CD8-positive, alpha-beta memory T cell (primary cell): Measurements from ENCODE around the gene AJM1. TPM values are rescaled to one million over a fixed set of nuclear protein-coding genes. Genes with fewer than 3 reads are reported as not detected.
A peak's percentile ranks its signal among the peaks of the same experiment; 100 is the strongest.

Source experiments
- CTCF ChIA-PET: fragments of 350-600 bp; sonication (Branson Sonifier 250); formaldehyde crosslinking; loops from one replicate; lab custom pipeline; 2021; ENCODE audit warnings: antibody characterized with exemption; lab: Charles Lee
- POLR2A ChIA-PET: fragments of 350-600 bp; sonication (Branson Sonifier 250); formaldehyde crosslinking; loops from one replicate; lab custom pipeline; 2021; ENCODE audit warnings: antibody characterized with exemption; lab: Charles Lee
- DNase-seq, 5 donors: peaks; one replicate each; pipeline versions ENCODE4 v3.0.0 to v3.0.0-alpha.2; 2020 to 2022; ENCODE audit warnings: mixed read lengths in 1 of 5
- H3K27ac ChIP-seq: one replicate; pipeline ENCODE4 v1.7.0; 2013; ENCODE audit warnings: low read depth, mild to moderate bottlenecking, low read length, moderate library complexity
- H3K27me3 ChIP-seq: 2 replicates; pipeline ENCODE4 v1.7.0; 2013; ENCODE audit warnings: low read length, mild to moderate bottlenecking; ENCODE audit not compliant: insufficient read depth, poor library complexity, severe bottlenecking
- H3K36me3 ChIP-seq: 2 replicates; pipeline ENCODE4 v1.7.0; 2013; ENCODE audit warnings: mild to moderate bottlenecking, low read length, moderate library complexity; ENCODE audit not compliant: insufficient read depth
- H3K4me1 ChIP-seq: 2 replicates; pipeline ENCODE4 v1.7.0; 2013; ENCODE audit warnings: mild to moderate bottlenecking, low read length, moderate library complexity; ENCODE audit not compliant: insufficient read depth
- H3K4me3 ChIP-seq: 2 replicates; pipeline ENCODE4 v1.7.0; 2013; ENCODE audit warnings: mild to moderate bottlenecking, low read length
- H3K9me3 ChIP-seq: 2 replicates; pipeline ENCODE4 v1.7.0; 2013; ENCODE audit warnings: mild to moderate bottlenecking, low read length
- H3K27ac Mint-ChIP-seq, 8 donors: one replicate each; pipeline ENCODE4 v1.8.0; 2020 to 2021; ENCODE audit warnings: mixed read lengths in 8 of 8, mild to moderate bottlenecking in 6 of 8, inconsistent platforms in 3 of 8, moderate library complexity in 3 of 8
- H3K27me3 Mint-ChIP-seq, 2 donors: one replicate each; pipeline ENCODE4 v1.8.0; 2020 to 2021; ENCODE audit warnings: mixed read lengths in 2 of 2, mild to moderate bottlenecking in 1 of 2, moderate library complexity in 1 of 2
- H3K36me3 Mint-ChIP-seq, 3 donors: one replicate each; pipeline ENCODE4 v1.8.0; 2020 to 2021; ENCODE audit warnings: mixed read lengths in 3 of 3, inconsistent platforms in 1 of 3, mild to moderate bottlenecking in 1 of 3
- H3K4me1 Mint-ChIP-seq, 3 donors: one replicate each; pipeline ENCODE4 v1.8.0; 2020 to 2021; ENCODE audit warnings: mixed read lengths in 3 of 3, inconsistent platforms in 1 of 3, mild to moderate bottlenecking in 1 of 3
- H3K4me3 Mint-ChIP-seq, 7 donors: one replicate each; pipeline ENCODE4 v1.8.0; 2020 to 2021; ENCODE audit warnings: mixed read lengths in 7 of 7, mild to moderate bottlenecking in 6 of 7, moderate library complexity in 4 of 7, inconsistent platforms in 2 of 7
- H3K9me3 Mint-ChIP-seq, 5 donors: one replicate each; pipeline ENCODE4 v1.8.0; 2020 to 2022; ENCODE audit warnings: mixed read lengths in 5 of 5, mild to moderate bottlenecking in 3 of 5, moderate library complexity in 2 of 5, inconsistent platforms in 1 of 5
- polyA plus RNA-seq: library from polyadenylated mRNA; unstranded; fragments of 300-500 nt; fragmentation: Illumina TruSeq; gene quantifications from one replicate; pipeline ENCODE4 v1.2.3, GENCODE V29; 2021
- total RNA-seq, 2 experiments: library from RNA; stranded (reverse); gene quantifications; one replicate each; pipeline ENCODE4 v1.2.3, GENCODE V29; 2021

The AJM1 gene
- total and polyA plus RNA-seq, 3 experiments from 2014 or later = 0.39 to 3.2 (median 3.2) TPM

GRCh38 chr9:136845465-136846260 lies 3.4 kb downstream of the AJM1 start:
- Mint-ChIP-seq H3K36me3 (peaks cover 0 to 7% (median 0%) of the 10 kb centered on the region in 3 donors), H3K27ac (peak overlapping the region in 2 of 8 donors; percentile 34 to 75), H3K4me3 (peak overlapping the region in 5 of 7 donors; percentile 36 to 66 (median 44)), H3K27me3 (peaks cover 11 to 27% of the 10 kb centered on the region in 2 donors), H3K9me3 (peaks cover 0 to 3% (median 0%) of the 10 kb centered on the region in 5 donors), H3K4me1 (peaks cover 8 to 40% (median 21%) of the 10 kb centered on the region in 3 donors)
- Histone ChIP-seq H3K9me3 (no peaks in the 10 kb centered on the region), H3K36me3 (no peaks in the 10 kb centered on the region), H3K27me3 (peaks cover 4% of the 10 kb centered on the region), H3K4me3 (no peak overlapping the region), H3K4me1 (peaks cover 32% of the 10 kb centered on the region), H3K27ac (no peak overlapping the region)
- ChIA-PET CTCF (interaction anchor here (0.8 to 4.9 kb wide), 4 partner anchors 22 to 182 kb away, joined by 3 to 23 read pairs (median 4); partner anchors contain the start of gene PAXX), POLR2A (interaction anchor here (1.1 kb wide), 1 partner anchor 99 kb away, joined by 3 read pairs; the partner anchor contains the start of gene FBXW5)
- DNase-seq = no peak

- H3K4me1 Mint-ChIP-seq = peaks cover 8 to 40% (median 21%) of the 10 kb centered on the region in 3 donors
- H3K4me3 Mint-ChIP-seq = peak overlapping the region in 5 of 7 donors; percentile 3 to 72 (median 55)
- peaks cover 11 to 27% of the 10 kb centered on the region in 2 donors for H3K27me3 Mint-ChIP-seq
- ChIA-PET CTCF (interaction anchor here (0.6 to 1.3 kb wide), 2 partner anchors 35 to 189 kb away, joined by 3 read pairs; no protein-coding TSS in a partner anchor), POLR2A (no interaction called here)
- H3K27ac Mint-ChIP-seq = peak overlapping the region in 1 of 8 donors; percentile 65
- H3K9me3 Mint-ChIP-seq = peaks cover 0 to 3% (median 0%) of the 10 kb centered on the region in 5 donors
- peaks cover 0 to 7% (median 0%) of the 10 kb centered on the region in 3 donors for H3K36me3 Mint-ChIP-seq
- Histone ChIP-seq H3K4me3 (no peak overlapping the region), H3K9me3 (no peaks in the 10 kb centered on the region), H3K36me3 (no peaks in the 10 kb centered on the region), H3K4me1 (peaks cover 30% of the 10 kb centered on the region), H3K27me3 (peaks cover 4% of the 10 kb centered on the region), H3K27ac (no peak overlapping the region)
- no peak for DNase-seq
Observed at GRCh38 chr9:136846376-136847087, 4.3 kb downstream of the AJM1 start.

GRCh38 chr9:136847088-136847825 lies 5.0 kb downstream of the AJM1 start:
- Mint-ChIP-seq H3K4me3 (peak overlapping the region; percentile 80 to 92 (median 89)), H3K27ac (peak overlapping the region in 6 of 8 donors; percentile 61 to 88 (median 84)), H3K9me3 (peaks cover 0 to 3% (median 0%) of the 10 kb centered on the region in 5 donors), H3K27me3 (peaks cover 11 to 27% of the 10 kb centered on the region in 2 donors), H3K4me1 (peaks cover 5 to 37% (median 18%) of the 10 kb centered on the region in 3 donors), H3K36me3 (peaks cover 0 to 5% (median 0%) of the 10 kb centered on the region in 3 donors)
- ChIA-PET CTCF (interaction anchor here (0.6 to 1.3 kb wide), 4 partner anchors 34 to 239 kb away, joined by 3 to 4 read pairs (median 3); partner anchors contain the start of gene MAN1B1), POLR2A (no interaction called here)
- Histone ChIP-seq H3K27ac (peak overlapping the region; percentile 81), H3K4me1 (peaks cover 23% of the 10 kb centered on the region), H3K36me3 (no peaks in the 10 kb centered on the region), H3K9me3 (no peaks in the 10 kb centered on the region), H3K4me3 (peak overlapping the region; percentile 74), H3K27me3 (peaks cover 4% of the 10 kb centered on the region)
- no peak for DNase-seq

- CTCF ChIA-PET = interaction anchor here (0.9 to 1.3 kb wide), 4 partner anchors 34 to 239 kb away, joined by 3 to 4 read pairs (median 3); partner anchors contain the start of gene MAN1B1
- Histone ChIP-seq H3K4me3 (peak overlapping the region; percentile 74), H3K4me1 (peaks cover 23% of the 10 kb centered on the region), H3K27me3 (peaks cover 4% of the 10 kb centered on the region), H3K27ac (peak overlapping the region; percentile 81), H3K36me3 (no peaks in the 10 kb centered on the region), H3K9me3 (no peaks in the 10 kb centered on the region)
- peaks cover 11 to 27% of the 10 kb centered on the region in 2 donors for H3K27me3 Mint-ChIP-seq
- H3K9me3 Mint-ChIP-seq = peaks cover 0 to 3% (median 0%) of the 10 kb centered on the region in 5 donors
- peaks cover 0 to 5% (median 0%) of the 10 kb centered on the region in 3 donors for H3K36me3 Mint-ChIP-seq
- POLR2A ChIA-PET = interaction anchor here (0.5 to 0.6 kb wide), 2 partner anchors 24 to 118 kb away, joined by 5 to 6 read pairs; no protein-coding TSS in a partner anchor
- H3K4me3 Mint-ChIP-seq = peak overlapping the region; percentile 80 to 92 (median 89)
- H3K4me1 Mint-ChIP-seq = peaks cover 4 to 35% (median 16%) of the 10 kb centered on the region in 3 donors
- H3K27ac Mint-ChIP-seq = peak overlapping the region; percentile 57 to 88 (median 78)
- DNase-seq = peak; percentile 47 to 81 (median 69)
Observed at GRCh38 chr9:136847826-136848392, 5.6 kb downstream of the AJM1 start.

GRCh38 chr9:136848393-136849037 lies 6.2 kb downstream of the AJM1 start:
- H3K36me3 Mint-ChIP-seq = peaks cover 0 to 5% (median 0%) of the 10 kb centered on the region in 3 donors
- peaks cover 0 to 3% (median 0%) of the 10 kb centered on the region in 5 donors for H3K9me3 Mint-ChIP-seq
- POLR2A ChIA-PET = interaction anchor here (0.5 to 0.6 kb wide), 3 partner anchors 24 to 221 kb away, joined by 3 to 6 read pairs (median 5); no protein-coding TSS in a partner anchor
- Histone ChIP-seq H3K9me3 (no peaks in the 10 kb centered on the region), H3K4me3 (peak overlapping the region; percentile 88), H3K4me1 (peaks cover 18% of the 10 kb centered on the region), H3K27me3 (peaks cover 4% of the 10 kb centered on the region), H3K36me3 (no peaks in the 10 kb centered on the region), H3K27ac (peak overlapping the region; percentile 81)
- peak in 1 of 5 donors; percentile 22 for DNase-seq
- peaks cover 10 to 26% of the 10 kb centered on the region in 2 donors for H3K27me3 Mint-ChIP-seq
- peaks cover 2 to 32% (median 14%) of the 10 kb centered on the region in 3 donors for H3K4me1 Mint-ChIP-seq
- peak overlapping the region in 1 of 8 donors; percentile 88 for H3K27ac Mint-ChIP-seq
- H3K4me3 Mint-ChIP-seq = peak overlapping the region; percentile 87 to 98 (median 90)
- CTCF ChIA-PET = interaction anchor here (0.9 to 1.1 kb wide), 3 partner anchors 51 to 238 kb away, joined by 3 to 4 read pairs (median 3); partner anchors contain the start of gene MAN1B1

GRCh38 chr9:136849038-136849959 lies 7.0 kb downstream of the AJM1 start, which contains the start of gene PHPT1:
Gene PHPT1, plus strand, starts transcription at chr9:136849409. Its CDS starts 22 bp downstream, at chr9:136849431.
- Histone ChIP-seq H3K4me3 (peak within 1 kb of the TSS; percentile 88), H3K27ac (peak within 1 kb of the TSS; percentile 81), H3K36me3 (no peaks in the 10 kb centered on the region), H3K4me1 (peaks cover 17% of the 10 kb centered on the region), H3K27me3 (peaks cover 4% of the 10 kb centered on the region), H3K9me3 (no peaks in the 10 kb centered on the region)
- CTCF ChIA-PET = no interaction called here
- peaks cover 0 to 27% (median 12%) of the 10 kb centered on the region in 3 donors for H3K4me1 Mint-ChIP-seq
- H3K4me3 Mint-ChIP-seq = peak within 1 kb of the TSS; percentile 87 to 98 (median 90)
- H3K36me3 Mint-ChIP-seq = peaks cover 0 to 5% (median 0%) of the 10 kb centered on the region in 3 donors
- H3K9me3 Mint-ChIP-seq = peaks cover 0 to 3% (median 0%) of the 10 kb centered on the region in 5 donors
- POLR2A ChIA-PET = interaction anchor here (0.5 kb wide), 1 partner anchor 221 kb away, joined by 3 read pairs; the partner anchor contains the start of gene SAPCD2
- H3K27me3 Mint-ChIP-seq = peaks cover 8 to 21% of the 10 kb centered on the region in 2 donors
- peak; percentile 94 to 98 (median 96) for DNase-seq
- H3K27ac Mint-ChIP-seq = peak within 1 kb of the TSS; percentile 64 to 88 (median 84)
